ENCODE measurements around the gene IL2RA.

DNA sequence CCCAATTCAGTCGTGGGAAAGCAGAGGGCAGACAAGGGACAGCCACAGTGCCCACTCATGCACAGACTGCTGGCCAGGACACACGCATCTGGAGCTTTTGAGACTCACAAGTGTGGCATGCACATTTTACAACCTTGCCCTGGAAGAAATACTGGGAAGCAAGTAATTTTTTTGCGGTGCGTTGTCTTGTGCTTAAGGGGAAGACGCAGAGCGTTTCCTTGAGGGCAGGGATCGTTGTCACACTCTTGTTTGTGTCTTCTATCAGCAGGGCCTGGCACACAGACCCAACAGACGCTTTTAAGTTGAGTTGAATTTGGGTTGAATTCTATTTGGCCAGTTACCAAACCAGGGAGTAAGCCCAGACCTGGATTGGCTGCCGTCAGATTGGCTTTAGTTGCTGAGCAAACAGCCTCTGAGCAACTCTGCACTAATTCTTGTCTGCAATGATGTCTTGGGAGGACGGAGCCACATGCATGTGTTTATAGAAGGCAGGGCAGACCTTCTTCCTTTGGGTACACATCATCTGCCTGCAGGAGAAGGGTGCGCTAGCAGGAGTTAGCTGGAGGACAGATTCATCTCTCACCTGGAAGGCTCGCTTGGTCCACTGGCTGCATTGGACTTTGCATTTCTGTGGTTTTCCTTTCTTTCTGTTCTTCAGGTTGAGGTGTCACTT, 38.4 kb downstream of the IL2RA start:
- TF ChIP-seq, protein P1, sequence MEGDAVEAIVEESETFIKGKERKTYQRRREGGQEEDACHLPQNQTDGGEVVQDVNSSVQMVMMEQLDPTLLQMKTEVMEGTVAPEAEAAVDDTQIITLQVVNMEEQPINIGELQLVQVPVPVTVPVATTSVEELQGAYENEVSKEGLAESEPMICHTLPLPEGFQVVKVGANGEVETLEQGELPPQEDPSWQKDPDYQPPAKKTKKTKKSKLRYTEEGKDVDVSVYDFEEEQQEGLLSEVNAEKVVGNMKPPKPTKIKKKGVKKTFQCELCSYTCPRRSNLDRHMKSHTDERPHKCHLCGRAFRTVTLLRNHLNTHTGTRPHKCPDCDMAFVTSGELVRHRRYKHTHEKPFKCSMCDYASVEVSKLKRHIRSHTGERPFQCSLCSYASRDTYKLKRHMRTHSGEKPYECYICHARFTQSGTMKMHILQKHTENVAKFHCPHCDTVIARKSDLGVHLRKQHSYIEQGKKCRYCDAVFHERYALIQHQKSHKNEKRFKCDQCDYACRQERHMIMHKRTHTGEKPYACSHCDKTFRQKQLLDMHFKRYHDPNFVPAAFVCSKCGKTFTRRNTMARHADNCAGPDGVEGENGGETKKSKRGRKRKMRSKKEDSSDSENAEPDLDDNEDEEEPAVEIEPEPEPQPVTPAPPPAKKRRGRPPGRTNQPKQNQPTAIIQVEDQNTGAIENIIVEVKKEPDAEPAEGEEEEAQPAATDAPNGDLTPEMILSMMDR (IDR thresholded peaks at IDR 0.05), result no peak
- TF ChIP-seq POLR2A (IDR thresholded peaks at IDR 0.05) (no peak), POLR2AphosphoS5 (IDR thresholded peaks at IDR 0.05) (no peak)

Data from breast epithelium (tissue), 3 donors.